Measurements from ENCODE around the gene TP53BP1. TPM values are rescaled to one million over a fixed set of nuclear protein-coding genes. Genes with fewer than 3 reads are reported as not detected.

The TP53BP1 gene, protein sequence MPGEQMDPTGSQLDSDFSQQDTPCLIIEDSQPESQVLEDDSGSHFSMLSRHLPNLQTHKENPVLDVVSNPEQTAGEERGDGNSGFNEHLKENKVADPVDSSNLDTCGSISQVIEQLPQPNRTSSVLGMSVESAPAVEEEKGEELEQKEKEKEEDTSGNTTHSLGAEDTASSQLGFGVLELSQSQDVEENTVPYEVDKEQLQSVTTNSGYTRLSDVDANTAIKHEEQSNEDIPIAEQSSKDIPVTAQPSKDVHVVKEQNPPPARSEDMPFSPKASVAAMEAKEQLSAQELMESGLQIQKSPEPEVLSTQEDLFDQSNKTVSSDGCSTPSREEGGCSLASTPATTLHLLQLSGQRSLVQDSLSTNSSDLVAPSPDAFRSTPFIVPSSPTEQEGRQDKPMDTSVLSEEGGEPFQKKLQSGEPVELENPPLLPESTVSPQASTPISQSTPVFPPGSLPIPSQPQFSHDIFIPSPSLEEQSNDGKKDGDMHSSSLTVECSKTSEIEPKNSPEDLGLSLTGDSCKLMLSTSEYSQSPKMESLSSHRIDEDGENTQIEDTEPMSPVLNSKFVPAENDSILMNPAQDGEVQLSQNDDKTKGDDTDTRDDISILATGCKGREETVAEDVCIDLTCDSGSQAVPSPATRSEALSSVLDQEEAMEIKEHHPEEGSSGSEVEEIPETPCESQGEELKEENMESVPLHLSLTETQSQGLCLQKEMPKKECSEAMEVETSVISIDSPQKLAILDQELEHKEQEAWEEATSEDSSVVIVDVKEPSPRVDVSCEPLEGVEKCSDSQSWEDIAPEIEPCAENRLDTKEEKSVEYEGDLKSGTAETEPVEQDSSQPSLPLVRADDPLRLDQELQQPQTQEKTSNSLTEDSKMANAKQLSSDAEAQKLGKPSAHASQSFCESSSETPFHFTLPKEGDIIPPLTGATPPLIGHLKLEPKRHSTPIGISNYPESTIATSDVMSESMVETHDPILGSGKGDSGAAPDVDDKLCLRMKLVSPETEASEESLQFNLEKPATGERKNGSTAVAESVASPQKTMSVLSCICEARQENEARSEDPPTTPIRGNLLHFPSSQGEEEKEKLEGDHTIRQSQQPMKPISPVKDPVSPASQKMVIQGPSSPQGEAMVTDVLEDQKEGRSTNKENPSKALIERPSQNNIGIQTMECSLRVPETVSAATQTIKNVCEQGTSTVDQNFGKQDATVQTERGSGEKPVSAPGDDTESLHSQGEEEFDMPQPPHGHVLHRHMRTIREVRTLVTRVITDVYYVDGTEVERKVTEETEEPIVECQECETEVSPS (N-terminal part only)
- total RNA-seq (2014; rRNA removed; shearing (Covaris generic)) (46.4 and 56.8 TPM in 2 replicates), polyA plus RNA-seq (2016; fragmentation: Nextera tagmentation; extraction: Ambion mirVana) (20.1 and 20.4 TPM in 2 replicates)

DNA sequence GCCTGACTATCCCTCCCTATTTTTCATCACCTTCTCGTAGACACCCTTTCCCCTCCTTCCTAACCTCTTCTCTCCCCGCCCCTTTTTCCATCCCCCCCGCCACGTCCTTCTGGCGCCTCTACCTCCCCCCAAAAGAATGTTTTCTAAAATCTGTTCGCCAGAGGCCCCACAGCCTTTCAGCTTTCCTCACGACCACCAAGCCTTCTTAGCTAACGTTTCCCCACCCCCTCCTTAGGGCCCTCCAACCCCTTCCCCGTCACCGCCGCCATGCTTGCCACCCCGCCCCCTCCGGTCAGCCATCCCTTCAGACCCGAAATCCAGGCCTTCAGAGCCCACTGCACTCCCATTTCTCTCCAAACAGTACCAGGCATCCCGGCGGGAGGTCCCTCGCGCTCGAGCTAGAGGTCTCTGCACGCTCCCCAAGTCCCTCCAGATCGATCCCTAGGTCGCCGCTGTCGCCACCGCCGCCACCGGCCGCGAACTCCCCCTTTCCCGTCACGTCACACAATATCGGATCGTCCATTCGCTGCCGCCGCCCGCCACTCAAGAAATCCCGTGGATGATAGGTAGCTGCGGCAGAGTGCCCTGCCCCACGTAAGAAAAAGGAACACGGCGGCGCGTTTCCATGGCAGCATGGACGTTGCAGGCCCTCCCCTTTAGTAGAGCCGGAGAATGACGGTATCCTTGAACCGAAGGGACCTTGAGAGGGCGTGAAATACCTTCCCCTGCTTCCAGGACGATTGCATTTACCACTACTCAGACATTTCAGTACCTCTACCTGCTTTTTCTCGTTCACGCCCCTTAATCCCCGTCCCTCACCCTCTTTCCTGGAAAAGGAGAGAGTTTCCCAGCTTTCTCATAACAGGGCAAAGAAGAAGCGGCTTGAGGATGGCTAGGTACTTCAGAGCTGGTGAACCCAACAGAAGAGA lies at the start of gene TP53BP1:
TP53BP1 (minus strand) TSS at position 484 of the 929 bp plus-strand sequence; CDS start at position 371, 113 bp downstream.
- H3K27ac ChIP-seq = peak within 1 kb of the TSS; percentile 77
- peak within 1 kb of the TSS; percentile 94 for H3K9ac ChIP-seq
- no peaks in the 10 kb centered on the region for H3K27me3 ChIP-seq (replicated peaks; ENCODE audit: insufficient read depth)
- H3K4me3 ChIP-seq = peak within 1 kb of the TSS; percentile 86
- peaks cover 16% of the 10 kb centered on the region for H3K4me1 ChIP-seq (ENCODE audit: insufficient read depth)
- 1% methylated on average over 48 to 54 of the region's 54 CpGs for WGBS, 2 experiments (ENCODE audit: low coverage in 1 of 2, low lambda C conversion rate in 2 of 2, missing lambda C conversion rate in 2 of 2)
- DNase-seq = peak; percentile 98
- no peaks in the 10 kb centered on the region for H4K20me1 ChIP-seq (ENCODE audit: insufficient read depth)
- TF ChIP-seq EZH2phosphoT487 (IDR thresholded peaks at IDR 0.05; ENCODE audit: insufficient read depth, low read depth) = no peak
- TF ChIP-seq EZH2 (IDR thresholded peaks at IDR 0.05; ENCODE audit: insufficient read depth, poor library complexity, severe bottlenecking) = no peak
- no peaks in the 10 kb centered on the region for H3K9me3 ChIP-seq (ENCODE audit: low read depth)
- H3K79me2 ChIP-seq (ENCODE audit: insufficient read depth) = peaks cover 48% of the 10 kb centered on the region
- H2AFZ ChIP-seq = peak within 1 kb of the TSS; percentile 99
- peak within 1 kb of the TSS; percentile 97 for H3K4me2 ChIP-seq (ENCODE audit: unreplicated experiment)
- in situ Hi-C loops (cut with MboI) = no loop called here
- H3F3A ChIP-seq (ENCODE audit: insufficient read depth) = no peaks in the 10 kb centered on the region; the same call in 1 of the 2 replicates
- H3K9me2 ChIP-seq (ENCODE audit: insufficient read depth) = no peaks in the 10 kb centered on the region
- peaks cover 25% of the 10 kb centered on the region for H3K36me3 ChIP-seq (ENCODE audit: low read depth)

DNA sequence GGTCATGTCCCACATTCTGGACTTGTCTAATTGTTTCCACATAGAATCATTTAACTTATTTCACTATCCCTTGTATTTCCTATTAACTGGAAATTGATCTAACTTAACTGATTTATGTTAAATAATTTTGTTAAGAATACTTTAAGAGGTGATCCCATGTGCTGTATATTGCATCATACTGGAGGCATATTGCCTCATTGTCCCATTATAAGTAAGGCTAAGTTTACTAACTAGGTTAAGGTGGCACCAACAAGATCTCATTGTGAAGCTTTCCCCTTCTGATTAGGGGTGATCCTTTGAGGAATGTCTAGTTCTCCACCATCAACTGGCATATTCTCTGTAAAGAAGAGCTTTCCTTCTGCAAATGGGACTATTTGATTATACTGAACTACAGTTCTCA lies 48.8 kb upstream of the TP53BP1 start:
- Histone ChIP-seq H3K9ac (no peak overlapping the region), H2AFZ (0 out of 2 replicates have a peak overlapping the region, but pooled peaks have one; percentile 11), H3K27ac (no peak overlapping the region), H3K36me3 (ENCODE audit: low read depth) (no peaks in the 10 kb centered on the region), H3F3A (ENCODE audit: insufficient read depth) (no peaks in the 10 kb centered on the region), H3K4me2 (ENCODE audit: unreplicated experiment) (no peak overlapping the region), H3K27me3 (replicated peaks; ENCODE audit: insufficient read depth) (no peaks in the 10 kb centered on the region), H3K4me1 (ENCODE audit: insufficient read depth) (no peaks in the 10 kb centered on the region), H3K79me2 (ENCODE audit: insufficient read depth) (no peaks in the 10 kb centered on the region), H3K9me3 (ENCODE audit: low read depth) (no peaks in the 10 kb centered on the region), H4K20me1 (ENCODE audit: insufficient read depth) (no peaks in the 10 kb centered on the region), H3K9me2 (ENCODE audit: insufficient read depth) (no peaks in the 10 kb centered on the region), H3K4me3 (no peak overlapping the region)
- in situ Hi-C loops (cut with MboI) = no loop called here
- DNase-seq = peak; percentile 37
- TF ChIP-seq EZH2phosphoT487 (IDR thresholded peaks at IDR 0.05; ENCODE audit: insufficient read depth, low read depth) (no peak), EZH2 (IDR thresholded peaks at IDR 0.05; ENCODE audit: insufficient read depth, poor library complexity, severe bottlenecking) (no peak)

GRCh38 chr15:43538091-43538490 lies 45.1 kb upstream of the TP53BP1 start:
- Histone ChIP-seq H2AFZ (no peak overlapping the region), H3K27me3 (replicated peaks; ENCODE audit: insufficient read depth) (no peaks in the 10 kb centered on the region), H3K4me2 (ENCODE audit: unreplicated experiment) (no peak overlapping the region), H3K79me2 (ENCODE audit: insufficient read depth) (no peaks in the 10 kb centered on the region), H3K9me2 (ENCODE audit: insufficient read depth) (no peaks in the 10 kb centered on the region), H3F3A (ENCODE audit: insufficient read depth) (no peaks in the 10 kb centered on the region), H3K36me3 (ENCODE audit: low read depth) (no peaks in the 10 kb centered on the region), H4K20me1 (ENCODE audit: insufficient read depth) (no peaks in the 10 kb centered on the region), H3K9me3 (ENCODE audit: low read depth) (no peaks in the 10 kb centered on the region), H3K4me1 (ENCODE audit: insufficient read depth) (peaks cover 2% of the 10 kb centered on the region), H3K4me3 (no peak overlapping the region), H3K9ac (no peak overlapping the region), H3K27ac (no peak overlapping the region)
- 9% methylated on average over 2 of the region's 2 CpGs for WGBS, 2 experiments (ENCODE audit: low coverage in 1 of 2, low lambda C conversion rate in 2 of 2, missing lambda C conversion rate in 2 of 2)
- in situ Hi-C loops (cut with MboI) = no loop called here
- DNase-seq = no peak
- TF ChIP-seq EZH2phosphoT487 (IDR thresholded peaks at IDR 0.05; ENCODE audit: insufficient read depth, low read depth) = no peak
- no peak for TF ChIP-seq EZH2 (IDR thresholded peaks at IDR 0.05; ENCODE audit: insufficient read depth, poor library complexity, severe bottlenecking)

Measured in GM23248 (cell line).